Upper lobe of left lung (tissue), 6 donors: ENCODE data around the gene DCLRE1B. TPM values are rescaled to one million over a fixed set of nuclear protein-coding genes. Genes with fewer than 3 reads are reported as not detected.
A peak's percentile ranks its signal among the peaks of the same experiment; 100 is the strongest.

Experiments used
- ATAC-seq, 2 donors: fragments of 200-7000 bp; cut with Tn5 transposase; one replicate each; pipeline ENCODE4 v1.9.1; 2022; ENCODE audit warnings: mild to moderate bottlenecking in 2 of 2, moderate library complexity in 2 of 2; ENCODE audit not compliant: low FRiP score in 2 of 2
- DNase-seq, 2 donors: peaks; one replicate each; pipeline ENCODE4 v3.0.0-alpha.2; 2019 to 2020
- H3K27ac ChIP-seq, 4 donors: fragments of 200-600 bp; sonication (generic); one replicate each; pipeline ENCODE4 v1.5.1; 2016 to 2019
- H3K27me3 ChIP-seq, 4 donors: fragments of 200-600 bp; sonication (generic); one replicate each; pipeline ENCODE4 v1.5.1; 2017 to 2019
- H3K36me3 ChIP-seq, 4 donors: fragments of 200-600 bp; sonication (generic); one replicate each; pipeline ENCODE4 v1.5.1; 2016 to 2019
- H3K4me1 ChIP-seq, 4 donors: fragments of 200-600 bp; sonication (generic); one replicate each; pipeline ENCODE4 v1.5.1; 2018 to 2019
- H3K4me3 ChIP-seq, 4 donors: fragments of 200-600 bp; sonication (generic); one replicate each; pipeline ENCODE4 v1.5.1; 2017 to 2019; ENCODE audit warnings: mild to moderate bottlenecking in 2 of 4, moderate library complexity in 1 of 4
- H3K9me3 ChIP-seq, 4 donors: fragments of 200-600 bp; sonication (generic); one replicate each; pipeline ENCODE4 v1.5.1; 2018 to 2019
- EP300 ChIP-seq, 4 donors: sonication (generic); formaldehyde crosslinking; IDR thresholded peaks; one replicate each; pipeline ENCODE4 v1.5.1; 2017; ENCODE audit warnings: antibody characterized with exemption in 4 of 4, control low read depth in 2 of 4
- POLR2A ChIP-seq, 4 donors: fragments of 450-650 bp; IDR thresholded peaks; one replicate each; pipeline ENCODE4 v1.5.1; 2016 to 2017; ENCODE audit warnings: antibody characterized with exemption in 4 of 4, mild to moderate bottlenecking in 2 of 4
- POLR2AphosphoS5 ChIP-seq, 2 donors: sonication (generic); formaldehyde crosslinking; IDR thresholded peaks; one replicate each; pipeline ENCODE4 v1.5.1; 2017; ENCODE audit warnings: antibody characterized with exemption in 2 of 2
- WGBS, 2 donors: methylation state at CpG; one replicate each; pipeline ENCODE4 v1.1.5; 2017 to 2018; 5-methylcytosine and 5-hydroxymethylcytosine counted together
- total RNA-seq, 6 donors: library from RNA; depleted of rRNA in 4 of 6; stranded (reverse); fragments of >200 nt in 4 of 6; gene quantifications; one replicate each; pipeline versions ENCODE4 v1.1.0 to v1.2.1, GENCODE V29; 2016 to 2021
- TF ChIP-seq, protein P1 (sequence below), 6 experiments: fragments of 450-650 bp in 4 of 6; fragments of 200-600 bp in 2 of 6; sonication (generic) in 2 of 6; IDR thresholded peaks; one replicate each; pipeline ENCODE4 v1.5.1; 2016 to 2019; ENCODE audit warnings: antibody characterized with exemption in 6 of 6
- donor health status: DM: no; HTN: no; CAD: no; lungs with moderate emphysema.
- donor health status: DM: no; HTN: yes; CAD: no; lungs with severe emphysema.

Gene DCLRE1B
- total RNA-seq, 6 donors from 2014 or later = 3.0 to 9.1 (median 6.7) TPM

DNA sequence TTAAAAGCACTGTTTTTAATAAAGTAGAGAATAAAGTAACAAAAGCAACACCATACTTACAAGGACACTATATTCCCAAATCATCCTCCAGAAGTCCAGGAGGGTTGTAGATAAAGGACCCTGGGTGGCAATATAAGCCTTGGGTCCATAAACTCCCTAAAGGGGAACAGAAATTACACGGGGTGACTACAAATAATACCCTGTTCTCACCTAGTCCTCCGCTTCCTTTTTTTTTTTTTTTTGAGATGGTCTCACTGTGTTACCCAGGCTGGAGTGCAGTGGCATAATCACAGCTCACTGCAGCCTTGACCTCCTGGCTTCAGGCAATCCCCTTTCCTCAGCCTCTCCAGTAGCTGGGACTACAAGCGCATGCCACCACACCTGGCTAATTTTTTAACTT lies 46.7 kb upstream of the DCLRE1B start:
- no peak overlapping the region for H3K4me3 ChIP-seq
- 85 to 88% methylated on average over 3 of the region's 3 CpGs for WGBS, 2 donors
- H3K36me3 ChIP-seq = no peaks in the 10 kb centered on the region
- peak overlapping the region in 1 of 4 donors; percentile 57 for H3K27ac ChIP-seq
- H3K27me3 ChIP-seq = no peaks in the 10 kb centered on the region
- no peak for DNase-seq
- no peak for TF ChIP-seq POLR2A (IDR thresholded peaks at IDR 0.05)
- no peak for TF ChIP-seq EP300 (IDR thresholded peaks at IDR 0.05)
- TF ChIP-seq POLR2AphosphoS5 (IDR thresholded peaks at IDR 0.05) = no peak
- TF ChIP-seq, protein P1, sequence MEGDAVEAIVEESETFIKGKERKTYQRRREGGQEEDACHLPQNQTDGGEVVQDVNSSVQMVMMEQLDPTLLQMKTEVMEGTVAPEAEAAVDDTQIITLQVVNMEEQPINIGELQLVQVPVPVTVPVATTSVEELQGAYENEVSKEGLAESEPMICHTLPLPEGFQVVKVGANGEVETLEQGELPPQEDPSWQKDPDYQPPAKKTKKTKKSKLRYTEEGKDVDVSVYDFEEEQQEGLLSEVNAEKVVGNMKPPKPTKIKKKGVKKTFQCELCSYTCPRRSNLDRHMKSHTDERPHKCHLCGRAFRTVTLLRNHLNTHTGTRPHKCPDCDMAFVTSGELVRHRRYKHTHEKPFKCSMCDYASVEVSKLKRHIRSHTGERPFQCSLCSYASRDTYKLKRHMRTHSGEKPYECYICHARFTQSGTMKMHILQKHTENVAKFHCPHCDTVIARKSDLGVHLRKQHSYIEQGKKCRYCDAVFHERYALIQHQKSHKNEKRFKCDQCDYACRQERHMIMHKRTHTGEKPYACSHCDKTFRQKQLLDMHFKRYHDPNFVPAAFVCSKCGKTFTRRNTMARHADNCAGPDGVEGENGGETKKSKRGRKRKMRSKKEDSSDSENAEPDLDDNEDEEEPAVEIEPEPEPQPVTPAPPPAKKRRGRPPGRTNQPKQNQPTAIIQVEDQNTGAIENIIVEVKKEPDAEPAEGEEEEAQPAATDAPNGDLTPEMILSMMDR (IDR thresholded peaks at IDR 0.05) = no peak
- peaks cover 0 to 4% (median 0%) of the 10 kb centered on the region in 4 donors for H3K4me1 ChIP-seq
- H3K9me3 ChIP-seq = no peaks in the 10 kb centered on the region
- ATAC-seq = no peak

DNA sequence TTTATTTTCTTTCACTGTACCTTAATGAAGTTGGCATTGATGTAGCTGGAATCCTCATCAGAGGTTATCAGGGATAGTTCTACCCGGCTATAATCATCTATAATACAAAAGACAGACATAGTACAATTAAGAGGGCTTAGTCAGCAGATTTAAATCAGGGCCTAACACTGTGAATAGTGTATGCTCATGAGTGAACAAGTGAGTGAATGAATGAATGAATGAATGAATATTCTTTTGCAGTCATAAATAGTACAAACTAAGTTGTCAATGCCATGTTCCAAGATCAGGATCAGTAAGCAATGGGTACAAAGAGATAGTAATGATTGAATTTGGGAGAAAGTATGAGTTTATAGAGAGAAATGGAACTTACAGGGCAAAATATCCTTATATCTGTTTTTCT lies 46.1 kb upstream of the DCLRE1B start:
- H3K27me3 ChIP-seq = no peaks in the 10 kb centered on the region
- TF ChIP-seq, protein P1 (IDR thresholded peaks at IDR 0.05) = no peak
- DNase-seq = no peak
- WGBS, 2 donors = 81 to 93% methylated on average over 1 of the region's 1 CpG
- H3K36me3 ChIP-seq = no peaks in the 10 kb centered on the region
- H3K27ac ChIP-seq = peak overlapping the region in 1 of 4 donors; percentile 14
- no peak overlapping the region for H3K4me3 ChIP-seq
- ATAC-seq = no peak
- peaks cover 0 to 4% (median 0%) of the 10 kb centered on the region in 4 donors for H3K4me1 ChIP-seq
- no peaks in the 10 kb centered on the region for H3K9me3 ChIP-seq

DNA sequence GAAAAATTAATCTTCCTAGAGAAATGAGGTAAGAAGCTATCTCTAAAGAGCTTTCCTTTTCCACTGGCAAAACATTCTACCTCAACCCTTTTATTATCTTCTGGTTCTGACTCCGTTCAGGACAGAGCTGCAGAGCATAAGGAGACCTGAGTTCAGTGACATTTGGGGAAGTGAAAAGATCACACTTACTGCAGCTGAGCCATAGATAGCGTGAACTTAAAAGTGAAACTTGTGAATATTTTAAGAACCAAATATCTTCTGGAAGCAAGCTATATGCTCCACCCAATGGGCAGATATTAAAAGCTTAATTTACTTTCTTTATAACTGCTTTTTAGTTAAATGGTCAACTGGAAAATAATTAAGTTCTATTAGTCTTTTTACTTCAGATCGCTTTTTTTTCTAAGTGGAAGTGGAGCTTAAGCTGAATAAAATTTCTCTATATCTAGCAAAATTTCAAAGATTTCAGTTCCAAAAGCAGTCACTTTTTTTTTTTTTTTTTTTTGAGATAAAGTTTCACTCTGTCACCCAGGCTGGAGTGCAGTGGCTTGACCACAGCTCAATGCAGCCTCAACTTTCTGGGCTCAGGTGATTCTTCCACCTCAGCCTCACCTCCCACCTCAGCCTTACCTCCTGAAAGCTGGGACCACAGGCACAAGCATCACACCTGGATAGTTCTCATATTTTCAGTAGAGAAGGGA lies 45.5 kb upstream of the DCLRE1B start:
- peaks cover 0 to 4% (median 0%) of the 10 kb centered on the region in 4 donors for H3K4me1 ChIP-seq
- DNase-seq (no peak), ATAC-seq (peak in 1 of 2 donors; percentile 63)
- WGBS, 2 donors = 60 to 64% methylated on average over 3 of the region's 3 CpGs
- H3K9me3 ChIP-seq = no peaks in the 10 kb centered on the region
- H3K36me3 ChIP-seq = no peaks in the 10 kb centered on the region
- H3K27me3 ChIP-seq = no peaks in the 10 kb centered on the region
- peak overlapping the region in 2 of 4 donors; percentile 14 to 50 for H3K27ac ChIP-seq
- peak overlapping the region in 1 of 4 donors; percentile 3 for H3K4me3 ChIP-seq
- TF ChIP-seq, protein P1 (IDR thresholded peaks at IDR 0.05) = no peak

DNA sequence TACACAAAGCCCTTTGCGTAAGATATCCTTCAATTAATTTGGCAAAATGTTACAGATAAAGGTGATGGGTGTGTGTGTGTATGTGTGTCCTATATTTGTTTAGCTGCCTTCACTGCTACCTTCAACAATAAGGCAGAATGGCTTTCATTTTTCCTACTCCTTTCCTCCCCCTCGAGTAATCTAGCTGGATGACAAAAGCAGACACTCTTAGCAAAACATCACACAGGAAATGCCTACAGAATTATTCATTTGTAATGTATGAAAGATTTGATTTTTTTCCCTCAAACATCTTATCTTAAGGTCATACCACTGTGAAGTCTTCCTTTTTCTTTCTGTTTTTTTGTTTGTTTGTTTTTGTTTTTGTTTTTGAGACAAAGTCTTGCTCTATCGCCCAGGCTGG lies 44.2 kb upstream of the DCLRE1B start:
- ATAC-seq = no peak
- no peak for TF ChIP-seq EP300 (IDR thresholded peaks at IDR 0.05)
- TF ChIP-seq POLR2AphosphoS5 (IDR thresholded peaks at IDR 0.05) = no peak
- TF ChIP-seq POLR2A (IDR thresholded peaks at IDR 0.05) = no peak
- TF ChIP-seq, protein P1 (IDR thresholded peaks at IDR 0.05) = no peak

DNA sequence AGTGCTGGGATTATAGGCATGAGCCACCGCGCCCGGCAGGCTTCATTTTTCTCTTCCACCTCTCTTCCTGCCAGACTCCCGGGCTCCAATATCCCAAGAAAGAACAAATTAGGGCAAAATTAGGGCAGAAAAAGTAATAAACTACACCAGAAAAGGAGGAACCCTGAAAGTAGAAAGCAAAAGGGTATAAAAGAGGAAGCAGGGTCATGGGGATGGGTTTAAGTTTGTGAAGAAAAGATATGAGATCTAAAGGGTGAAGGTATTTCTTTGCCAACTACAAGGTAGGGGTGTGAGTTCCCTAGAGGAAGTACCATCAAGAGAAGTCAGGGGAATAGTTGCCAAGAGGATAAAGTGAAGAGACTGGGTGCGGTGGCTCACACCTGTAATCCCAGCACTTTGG lies 43.5 kb upstream of the DCLRE1B start:
- DNase-seq = no peak
- WGBS, 2 donors = 95% methylated on average over 5 of the region's 5 CpGs
- Histone ChIP-seq H3K36me3 (no peaks in the 10 kb centered on the region), H3K4me3 (no peak overlapping the region), H3K4me1 (peaks cover 0 to 4% (median 0%) of the 10 kb centered on the region in 4 donors), H3K27me3 (no peaks in the 10 kb centered on the region), H3K9me3 (no peaks in the 10 kb centered on the region), H3K27ac (no peak overlapping the region)
- TF ChIP-seq POLR2A (IDR thresholded peaks at IDR 0.05) = no peak
- TF ChIP-seq, protein P1 (IDR thresholded peaks at IDR 0.05) = no peak
- no peak for ATAC-seq

More for the DNA sequence above, 44.2 kb upstream of the DCLRE1B start:
- H3K4me3 ChIP-seq = no peak overlapping the region
- no peak overlapping the region for H3K27ac ChIP-seq
- DNase-seq = no peak
- no peaks in the 10 kb centered on the region for H3K27me3 ChIP-seq
- 66 to 69% methylated on average over 3 of the region's 3 CpGs for WGBS, 2 donors
- H3K9me3 ChIP-seq = no peaks in the 10 kb centered on the region
- peaks cover 0 to 4% (median 0%) of the 10 kb centered on the region in 4 donors for H3K4me1 ChIP-seq
- no peaks in the 10 kb centered on the region for H3K36me3 ChIP-seq
